Upper lobe of right lung (tissue), 1 donor: ENCODE results near the gene ANKRD6. TPM values are rescaled to one million over a fixed set of nuclear protein-coding genes. Genes with fewer than 3 reads are reported as not detected.
A peak's percentile ranks its signal among the peaks of the same experiment; 100 is the strongest.

Experiments
- ATAC-seq: fragments of 200-7000 bp; cut with Tn5 transposase; one replicate; pipeline ENCODE4 v1.9.1; 2020; ENCODE audit warnings: mild to moderate bottlenecking, moderate library complexity
- DNase-seq: peaks from one replicate; pipeline ENCODE4 v3.0.0-alpha.2; 2020
- H3K27ac ChIP-seq: fragments of 200-600 bp; one replicate; pipeline ENCODE4 v1.8.0; 2022
- H3K27me3 ChIP-seq: fragments of 200-600 bp; one replicate; pipeline ENCODE4 v1.8.0; 2022; ENCODE audit warnings: mild to moderate bottlenecking
- H3K36me3 ChIP-seq: fragments of 200-600 bp; one replicate; pipeline ENCODE4 v1.8.0; 2022
- H3K4me1 ChIP-seq: fragments of 200-600 bp; one replicate; pipeline ENCODE4 v1.8.0; 2022
- H3K4me3 ChIP-seq: fragments of 200-600 bp; one replicate; pipeline ENCODE4 v1.8.0; 2022; ENCODE audit warnings: mild to moderate bottlenecking
- H3K9me3 ChIP-seq: fragments of 200-600 bp; one replicate; pipeline ENCODE4 v1.8.0; 2022
- intact Hi-C: fragments of 100-400 bp; cut with DNase I; formaldehyde crosslinking; loops from one replicate; pipeline ENCODE4 v1.11.0; 2022
- total RNA-seq: library from RNA; stranded (reverse); fragmentation: NEBNext Ultra II Directional; extraction: Animal tissue kit (Norgen Biotek cat#: 25700); gene quantifications from one replicate; pipeline ENCODE4 v1.2.1, GENCODE V29; 2021
- TF ChIP-seq, protein P1 (sequence below): fragments of 200-600 bp; IDR thresholded peaks from one replicate; pipeline ENCODE4 v1.8.0; 2022; ENCODE audit warnings: antibody characterized with exemption
- donor health status: DM: no; HTN: yes; CAD: no; lungs with severe emphysema.

ANKRD6 gene
- total RNA-seq, 1 donor from 2014 or later: 20.2 TPM

DNA sequence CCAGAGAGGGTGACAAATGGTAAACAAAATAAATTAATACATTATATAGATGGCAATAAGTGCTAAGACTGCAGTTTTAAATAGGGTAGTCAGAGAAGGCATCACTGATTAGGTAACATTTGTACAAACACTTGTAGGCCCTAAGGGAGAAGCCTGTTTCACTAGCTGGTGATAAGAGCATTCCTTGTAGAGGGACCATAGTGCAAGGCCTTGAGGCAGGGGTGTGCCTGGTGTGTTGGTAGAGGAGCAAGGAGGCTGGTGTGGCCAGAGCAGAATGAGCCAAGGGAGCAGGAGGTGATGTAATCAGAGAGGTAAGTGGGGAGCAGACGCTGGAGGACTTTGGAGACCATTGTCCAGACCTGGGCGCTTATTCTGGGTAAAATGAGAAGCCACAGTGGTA is 70.7 kb downstream of the ANKRD6 start:
- no peak overlapping the region for H3K27ac ChIP-seq
- ATAC-seq (peak; percentile 93), DNase-seq (peak; percentile 70)
- no peaks in the 10 kb centered on the region for H3K4me1 ChIP-seq
- no peaks in the 10 kb centered on the region for H3K27me3 ChIP-seq
- no peaks in the 10 kb centered on the region for H3K9me3 ChIP-seq
- intact Hi-C loops: no loop called here
- H3K36me3 ChIP-seq: no peaks in the 10 kb centered on the region
- no peak overlapping the region for H3K4me3 ChIP-seq
- TF ChIP-seq, protein P1, sequence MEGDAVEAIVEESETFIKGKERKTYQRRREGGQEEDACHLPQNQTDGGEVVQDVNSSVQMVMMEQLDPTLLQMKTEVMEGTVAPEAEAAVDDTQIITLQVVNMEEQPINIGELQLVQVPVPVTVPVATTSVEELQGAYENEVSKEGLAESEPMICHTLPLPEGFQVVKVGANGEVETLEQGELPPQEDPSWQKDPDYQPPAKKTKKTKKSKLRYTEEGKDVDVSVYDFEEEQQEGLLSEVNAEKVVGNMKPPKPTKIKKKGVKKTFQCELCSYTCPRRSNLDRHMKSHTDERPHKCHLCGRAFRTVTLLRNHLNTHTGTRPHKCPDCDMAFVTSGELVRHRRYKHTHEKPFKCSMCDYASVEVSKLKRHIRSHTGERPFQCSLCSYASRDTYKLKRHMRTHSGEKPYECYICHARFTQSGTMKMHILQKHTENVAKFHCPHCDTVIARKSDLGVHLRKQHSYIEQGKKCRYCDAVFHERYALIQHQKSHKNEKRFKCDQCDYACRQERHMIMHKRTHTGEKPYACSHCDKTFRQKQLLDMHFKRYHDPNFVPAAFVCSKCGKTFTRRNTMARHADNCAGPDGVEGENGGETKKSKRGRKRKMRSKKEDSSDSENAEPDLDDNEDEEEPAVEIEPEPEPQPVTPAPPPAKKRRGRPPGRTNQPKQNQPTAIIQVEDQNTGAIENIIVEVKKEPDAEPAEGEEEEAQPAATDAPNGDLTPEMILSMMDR: no peak

DNA sequence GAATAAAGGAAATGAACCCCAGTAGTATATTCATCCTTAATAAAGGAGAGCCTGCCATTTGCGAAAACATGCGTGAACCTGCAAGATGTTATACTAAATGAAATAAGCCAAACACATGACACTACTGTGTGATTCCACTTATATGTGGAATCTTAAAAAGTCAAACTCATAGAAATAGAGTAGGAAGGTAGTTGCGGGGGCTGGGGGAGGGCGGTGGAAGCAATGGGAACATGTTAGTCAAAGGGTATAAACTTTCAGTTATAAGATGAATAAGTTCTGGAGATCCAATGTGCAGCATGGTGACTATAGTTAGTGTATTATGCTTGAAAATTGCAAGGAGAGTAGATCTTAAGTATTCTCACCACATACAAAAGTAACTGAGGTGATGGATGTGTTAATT is 72.9 kb downstream of the ANKRD6 start:
- Histone ChIP-seq H3K4me3 (no peak overlapping the region), H3K27me3 (no peaks in the 10 kb centered on the region), H3K4me1 (no peaks in the 10 kb centered on the region), H3K27ac (no peak overlapping the region), H3K9me3 (no peaks in the 10 kb centered on the region), H3K36me3 (no peaks in the 10 kb centered on the region)
- TF ChIP-seq, protein P1: no peak
- no peak for ATAC-seq
- intact Hi-C loops: no loop called here
- no peak for DNase-seq

DNA sequence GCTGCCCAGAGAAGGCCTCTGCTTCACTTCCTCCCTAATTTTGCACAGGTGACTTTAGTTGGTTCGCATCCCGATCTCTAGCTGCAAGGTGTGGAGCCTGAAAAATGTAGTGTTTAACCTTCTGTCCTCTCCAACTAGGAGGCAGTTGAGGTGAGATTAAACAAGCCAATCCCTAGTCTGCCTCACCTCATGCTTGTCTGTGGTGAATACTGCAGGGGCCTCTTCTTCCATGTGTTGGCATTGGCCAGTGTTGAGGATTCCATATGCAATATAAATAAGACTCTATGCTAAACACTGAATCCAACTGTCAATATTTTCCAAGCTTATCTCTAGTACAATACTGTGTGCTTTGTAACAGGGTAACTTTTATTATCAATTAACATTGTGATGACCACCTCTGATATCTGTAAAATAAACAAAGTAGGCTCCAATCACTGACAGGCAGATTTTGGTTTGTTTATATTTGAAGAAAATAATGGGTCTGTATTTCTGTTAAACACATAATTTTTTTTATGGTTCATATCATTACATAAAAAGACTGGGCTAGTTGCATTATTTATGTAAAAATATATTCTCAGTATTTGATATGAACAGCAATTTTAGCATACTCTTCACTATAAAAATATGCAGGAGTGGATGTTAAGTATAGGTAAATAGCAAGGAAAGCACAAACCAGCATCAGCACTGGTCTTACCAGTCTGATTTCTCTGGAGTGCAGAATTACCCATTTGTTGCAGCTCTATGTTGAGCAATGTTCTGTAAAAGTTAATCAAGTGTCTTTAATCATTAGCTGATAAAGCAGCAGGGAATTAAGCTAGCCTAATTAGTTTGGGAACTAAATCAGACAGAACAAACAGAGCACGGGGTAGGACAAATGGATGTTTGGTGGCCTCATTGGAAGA is 74.0 kb downstream of the ANKRD6 start:
- no peaks in the 10 kb centered on the region for H3K9me3 ChIP-seq
- no peaks in the 10 kb centered on the region for H3K36me3 ChIP-seq
- ATAC-seq (peak; percentile 68), DNase-seq (no peak)
- H3K27ac ChIP-seq: no peak overlapping the region
- TF ChIP-seq, protein P1: no peak
- intact Hi-C loops: no loop called here
- H3K4me1 ChIP-seq: no peaks in the 10 kb centered on the region
- no peaks in the 10 kb centered on the region for H3K27me3 ChIP-seq
- no peak overlapping the region for H3K4me3 ChIP-seq

DNA sequence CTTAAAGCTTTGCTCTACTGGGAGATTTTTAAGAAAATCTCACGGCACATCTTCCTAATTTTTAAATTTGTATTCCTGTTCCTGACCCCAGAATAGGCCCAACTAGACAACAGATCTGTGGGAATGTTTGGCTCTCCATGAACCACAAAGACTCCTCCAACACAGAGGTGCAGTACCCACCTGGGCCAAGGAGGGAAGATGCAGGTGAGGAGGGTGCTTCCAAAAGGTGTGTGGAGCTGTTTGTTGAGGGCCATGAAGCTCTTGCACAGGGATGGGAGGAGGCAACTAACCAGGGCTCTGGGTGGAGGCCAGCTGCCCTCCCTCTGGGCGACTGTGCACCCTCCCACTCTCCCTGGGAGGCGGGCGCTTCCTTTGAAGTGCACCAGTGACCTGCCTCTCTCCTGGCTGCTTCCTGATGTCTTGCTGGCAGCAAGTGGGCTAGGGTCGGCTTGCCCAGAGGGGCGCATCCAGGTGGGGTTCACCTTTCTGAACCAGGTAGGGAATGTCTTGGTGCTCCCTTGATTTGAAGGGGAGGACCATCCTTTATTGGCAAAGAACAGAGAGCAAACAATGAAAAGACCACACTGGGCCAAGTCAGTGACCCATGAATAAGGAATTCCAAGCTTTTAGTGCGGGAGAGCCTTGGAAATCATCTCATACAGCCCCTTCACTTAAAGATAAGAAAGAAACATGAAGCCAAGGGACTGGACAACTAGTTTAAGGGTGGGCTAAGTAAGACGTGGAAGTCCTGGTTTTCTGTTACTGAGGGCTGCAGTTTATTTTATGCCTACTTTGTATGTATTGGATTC is 76.0 kb downstream of the ANKRD6 start:
- ATAC-seq: peak; percentile 77
- DNase-seq: peak; percentile 79

DNA sequence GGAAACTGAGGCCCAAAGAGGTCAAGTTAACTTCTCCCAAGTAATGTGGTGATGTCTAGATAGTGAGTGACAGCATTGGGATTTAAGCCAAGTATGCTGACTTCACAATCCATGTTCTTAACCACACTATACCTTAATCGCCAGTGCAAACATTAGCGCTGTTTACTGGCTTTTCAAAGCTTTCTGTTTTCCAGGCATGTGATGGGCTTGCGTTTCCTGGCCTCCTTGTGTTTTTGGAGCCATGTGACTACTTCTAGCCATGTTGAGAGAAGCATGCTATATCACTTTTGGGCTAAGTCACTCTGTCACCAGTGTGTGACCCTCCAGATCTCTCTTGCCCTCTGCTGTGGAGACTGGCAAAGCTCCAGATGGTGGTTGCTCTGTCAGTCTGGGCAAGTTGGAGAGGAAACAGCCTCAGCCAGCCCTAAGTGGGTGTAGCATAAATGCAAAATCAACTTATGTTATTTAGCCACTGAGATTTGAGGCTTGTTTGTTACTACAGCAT is 76.9 kb downstream of the ANKRD6 start:
- intact Hi-C loops: no loop called here
- no peak for DNase-seq

More for the DNA sequence above, 76.0 kb downstream of the ANKRD6 start:
- TF ChIP-seq, protein P1: no peak
- Histone ChIP-seq H3K27ac (no peak overlapping the region), H3K4me1 (no peaks in the 10 kb centered on the region), H3K36me3 (no peaks in the 10 kb centered on the region), H3K27me3 (no peaks in the 10 kb centered on the region), H3K9me3 (no peaks in the 10 kb centered on the region), H3K4me3 (no peak overlapping the region)
- intact Hi-C loops: no loop called here

More for the DNA sequence above, 76.9 kb downstream of the ANKRD6 start:
- no peak overlapping the region for H3K4me3 ChIP-seq
- H3K9me3 ChIP-seq: no peaks in the 10 kb centered on the region
- H3K27ac ChIP-seq: no peak overlapping the region
- no peaks in the 10 kb centered on the region for H3K36me3 ChIP-seq
- no peaks in the 10 kb centered on the region for H3K4me1 ChIP-seq
- peak; percentile 15 for ATAC-seq
- TF ChIP-seq, protein P1: no peak
- no peaks in the 10 kb centered on the region for H3K27me3 ChIP-seq
